GM18502 (cell line): ENCODE data around the gene PRR5.
A peak's percentile ranks its signal among the peaks of the same experiment; 100 is the strongest.
"Not testable (repeated sequence)": the region's sequence is repeated elsewhere in the genome, so short reads cannot be mapped to it uniquely, and the experiment has no call there.

Source experiments
- ATAC-seq: cut with Tn5 transposase; IDR thresholded peaks from one replicate; pipeline ENCODE4 v1.9.1; 2021; ENCODE audit warnings: mild to moderate bottlenecking; ENCODE audit not compliant: unreplicated experiment, poor library complexity

The PRR5 gene

GRCh38 chr22:44671742-44672141 lies 30.3 kb upstream of the PRR5 start:
- no peak for ATAC-seq

DNA sequence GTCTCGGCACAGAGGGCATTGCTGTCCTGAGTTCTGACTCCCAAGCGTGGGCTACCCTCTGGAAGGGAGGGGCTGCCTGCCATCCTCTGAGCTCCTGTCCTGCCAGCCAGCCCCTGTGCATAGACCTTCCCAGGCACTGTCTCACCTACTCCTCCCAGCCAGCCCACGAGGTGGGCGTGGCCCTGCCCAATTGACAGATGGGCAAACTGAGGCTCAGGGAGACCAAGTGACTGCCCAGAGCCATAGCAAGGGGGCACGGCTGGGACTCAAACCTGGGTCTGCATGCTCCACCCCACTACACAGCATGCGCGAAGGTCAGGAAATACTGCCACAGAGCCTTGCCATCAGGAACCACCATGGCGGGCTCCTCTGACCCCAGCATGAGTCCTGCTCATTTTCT lies 29.4 kb upstream of the PRR5 start:
- ATAC-seq = no peak

DNA sequence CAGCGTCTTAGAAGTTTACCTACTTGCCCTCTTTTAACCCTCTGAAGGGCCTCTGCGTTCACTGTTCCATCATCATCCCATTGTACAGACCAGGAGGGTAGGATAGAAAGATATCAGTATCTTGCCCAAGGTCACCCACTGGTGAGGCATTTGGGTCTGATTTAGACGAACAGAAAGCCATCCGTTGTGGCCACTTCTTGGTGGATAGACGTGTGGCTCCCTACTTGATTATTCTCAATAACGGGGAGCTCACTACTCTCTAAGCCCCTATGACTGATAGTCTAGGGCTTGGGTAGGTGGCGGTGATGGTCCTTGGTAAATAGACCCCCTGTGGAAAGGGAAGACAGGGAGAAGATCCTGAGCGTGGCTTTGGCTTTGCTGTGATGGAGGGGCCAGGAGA lies 28.6 kb upstream of the PRR5 start:
- ATAC-seq = no peak

DNA sequence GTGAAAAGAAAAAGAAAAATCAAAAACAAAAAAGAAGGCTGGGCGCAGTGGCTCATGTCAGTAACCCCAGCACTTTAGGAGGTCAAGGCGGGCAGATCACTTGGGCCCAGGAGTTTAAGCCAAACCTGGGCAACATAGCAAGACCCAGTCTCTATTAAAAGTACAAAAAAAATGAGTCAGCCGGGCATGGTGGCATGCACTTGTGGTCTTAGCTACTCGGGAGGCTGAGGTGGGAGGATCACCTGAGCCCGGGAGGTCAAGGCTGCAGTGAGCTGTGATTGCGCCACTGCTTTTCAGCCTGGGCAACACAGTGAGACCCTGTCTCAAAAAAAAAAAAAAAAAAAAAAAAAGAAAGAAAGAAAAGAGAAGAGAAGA lies 26.0 kb upstream of the PRR5 start:
- ATAC-seq = not testable (repeated sequence)

- ATAC-seq = no peak
Observed at GRCh38 chr22:44676441-44677352, 25.3 kb upstream of the PRR5 start.

GRCh38 chr22:44677353-44677840 lies 24.6 kb upstream of the PRR5 start:
- no peak for ATAC-seq

DNA sequence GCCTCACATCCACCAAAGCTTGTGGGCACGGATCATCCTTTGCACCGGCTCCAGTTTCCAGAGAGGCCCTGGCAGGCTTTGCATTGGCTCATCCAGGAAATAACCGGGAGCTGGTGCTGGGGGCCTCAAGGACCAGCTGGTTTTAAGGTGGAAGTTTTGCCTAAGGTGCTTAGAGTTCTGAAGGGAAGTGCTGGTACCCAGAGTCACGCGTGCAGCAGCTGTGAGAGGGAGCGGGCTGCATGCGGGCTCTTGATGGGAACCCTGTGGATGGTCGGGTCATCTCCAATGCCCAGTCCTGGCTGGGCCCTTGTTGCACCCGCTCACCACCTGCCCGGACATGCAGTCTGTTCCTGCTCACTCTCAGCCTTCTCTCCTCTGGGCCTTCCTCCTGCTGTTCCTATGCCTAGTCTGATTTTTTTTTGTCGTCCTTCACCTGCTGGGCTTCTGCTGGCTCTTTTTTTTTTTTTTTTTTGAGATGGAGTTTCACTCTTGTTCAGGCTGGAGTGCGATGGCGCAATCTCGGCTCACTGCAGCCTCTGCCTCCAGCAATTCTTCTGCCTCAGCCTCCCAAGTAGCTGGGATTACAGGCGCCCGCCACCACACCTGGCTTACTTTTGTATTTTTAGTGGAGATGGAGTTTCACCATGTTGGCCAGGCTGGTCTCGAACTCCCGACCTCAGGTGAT lies 24.0 kb upstream of the PRR5 start:
- no peak for ATAC-seq

- ATAC-seq = no peak
Observed at GRCh38 chr22:44678556-44679305, 23.3 kb upstream of the PRR5 start.

DNA sequence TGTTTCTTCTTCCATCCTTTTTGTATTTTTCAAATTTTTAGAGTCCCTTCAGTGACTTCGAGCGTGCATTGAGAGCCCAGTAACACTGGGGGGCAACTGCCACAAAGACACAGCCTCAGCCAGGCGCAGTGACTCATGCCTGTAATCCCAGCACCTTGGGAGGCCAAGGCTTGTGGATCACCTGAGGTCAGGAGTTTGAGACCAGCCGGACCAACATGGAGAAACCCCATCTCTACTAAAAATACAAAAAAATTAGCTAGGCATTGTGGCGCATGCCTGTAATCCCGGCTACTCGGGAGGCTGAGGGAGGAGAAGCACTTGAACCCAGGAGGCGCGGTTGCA lies 22.7 kb upstream of the PRR5 start:
- not testable (repeated sequence) for ATAC-seq

- no peak for ATAC-seq
Observed at GRCh38 chr22:44680058-44680457, 21.9 kb upstream of the PRR5 start.

DNA sequence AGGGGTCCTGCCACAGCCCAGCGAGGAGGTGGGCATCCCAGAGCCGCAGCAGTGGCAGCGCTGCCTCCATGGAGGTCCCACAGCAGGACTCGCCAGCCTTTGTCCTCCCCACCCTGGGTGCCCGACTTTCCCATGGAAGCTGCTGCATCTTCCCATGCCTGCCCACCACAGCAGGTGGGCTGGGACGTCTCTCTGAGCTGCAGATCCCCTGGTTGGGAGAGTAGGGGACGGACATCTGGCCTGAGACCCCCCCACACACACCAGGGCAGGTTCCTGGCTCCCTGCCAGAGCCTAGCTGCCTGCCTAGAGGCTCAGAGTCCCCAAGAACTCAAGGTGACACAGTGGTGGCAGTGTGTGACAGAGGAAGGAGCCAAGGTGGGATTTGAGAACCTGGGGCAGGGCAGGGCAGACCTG lies 21.5 kb upstream of the PRR5 start:
- no peak for ATAC-seq

- no peak for ATAC-seq
Observed at GRCh38 chr22:44682556-44683168, 19.3 kb upstream of the PRR5 start.

GRCh38 chr22:44683237-44683636 lies 18.8 kb upstream of the PRR5 start:
- ATAC-seq = no peak

DNA sequence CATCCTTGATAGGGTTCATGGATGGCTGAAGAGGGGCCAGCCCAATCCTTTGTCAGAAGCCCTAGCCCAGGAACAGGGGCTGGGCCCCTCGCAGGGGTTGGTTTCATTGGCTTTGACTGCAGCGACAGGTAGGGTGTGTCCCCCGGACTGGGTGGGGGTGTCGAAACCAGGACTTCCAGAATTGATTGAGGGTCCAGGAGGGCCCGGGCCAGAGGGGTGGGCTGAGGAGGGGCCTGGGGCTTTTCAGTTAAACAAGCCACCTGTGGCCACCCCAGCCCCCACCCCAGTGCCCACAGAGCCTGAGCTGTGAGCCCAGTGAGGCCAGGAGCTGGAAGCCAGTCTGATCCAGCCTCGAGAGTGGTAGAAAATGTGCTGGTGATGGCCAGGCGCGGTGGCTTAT lies 18.1 kb upstream of the PRR5 start:
- ATAC-seq = no peak

- peak; percentile 70 for ATAC-seq
Observed at GRCh38 chr22:44684506-44685383, 17.3 kb upstream of the PRR5 start.

GRCh38 chr22:44685384-44686056 lies 16.5 kb upstream of the PRR5 start:
- ATAC-seq = peak; percentile 57

DNA sequence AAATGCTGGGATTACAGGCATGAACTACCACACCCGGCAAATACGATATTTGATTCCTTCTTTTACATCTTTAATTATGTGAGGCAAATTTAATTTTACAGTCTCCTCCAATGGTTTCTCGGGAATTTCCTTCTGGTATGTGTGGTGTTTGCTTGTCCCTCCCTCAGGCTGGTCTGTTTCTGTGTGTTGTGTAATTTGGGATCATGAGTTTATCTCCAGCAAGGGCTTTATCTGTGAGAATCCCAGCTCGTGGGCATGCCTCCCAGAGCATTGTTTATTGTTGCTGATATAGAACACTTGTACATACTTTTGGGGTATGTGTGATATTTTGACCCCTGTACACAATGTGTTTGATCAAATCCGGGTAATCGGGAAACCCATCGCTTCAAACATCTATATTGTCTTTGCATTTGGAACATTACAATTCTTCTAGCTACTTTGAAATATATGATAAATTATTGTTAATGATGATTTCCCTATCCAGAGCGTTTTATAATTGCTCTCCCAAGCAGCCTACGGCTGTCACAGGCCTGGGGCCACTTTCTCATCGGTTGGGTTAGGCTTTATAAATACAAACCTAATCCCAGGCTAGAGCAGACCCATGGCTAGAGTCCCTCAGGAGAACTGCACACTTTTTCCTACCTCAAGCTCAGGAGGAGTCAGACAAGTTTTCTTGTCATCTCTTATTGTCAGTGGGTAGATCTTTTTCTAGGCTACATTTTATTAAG lies 15.0 kb upstream of the PRR5 start:
- no peak for ATAC-seq

- ATAC-seq = no peak
Observed at GRCh38 chr22:44689173-44689572, 12.8 kb upstream of the PRR5 start.
